ENCODE results near the gene TGFB1I1. TPM values are rescaled to one million over a fixed set of nuclear protein-coding genes. Genes with fewer than 3 reads are reported as not detected.

The TGFB1I1 gene
- total and polyA plus RNA-seq, 2 of the 13 experiments (the other 11 are each of a cell fraction or from before 2014, with no cell fraction given), result 0.80 to 2.9 TPM

DNA sequence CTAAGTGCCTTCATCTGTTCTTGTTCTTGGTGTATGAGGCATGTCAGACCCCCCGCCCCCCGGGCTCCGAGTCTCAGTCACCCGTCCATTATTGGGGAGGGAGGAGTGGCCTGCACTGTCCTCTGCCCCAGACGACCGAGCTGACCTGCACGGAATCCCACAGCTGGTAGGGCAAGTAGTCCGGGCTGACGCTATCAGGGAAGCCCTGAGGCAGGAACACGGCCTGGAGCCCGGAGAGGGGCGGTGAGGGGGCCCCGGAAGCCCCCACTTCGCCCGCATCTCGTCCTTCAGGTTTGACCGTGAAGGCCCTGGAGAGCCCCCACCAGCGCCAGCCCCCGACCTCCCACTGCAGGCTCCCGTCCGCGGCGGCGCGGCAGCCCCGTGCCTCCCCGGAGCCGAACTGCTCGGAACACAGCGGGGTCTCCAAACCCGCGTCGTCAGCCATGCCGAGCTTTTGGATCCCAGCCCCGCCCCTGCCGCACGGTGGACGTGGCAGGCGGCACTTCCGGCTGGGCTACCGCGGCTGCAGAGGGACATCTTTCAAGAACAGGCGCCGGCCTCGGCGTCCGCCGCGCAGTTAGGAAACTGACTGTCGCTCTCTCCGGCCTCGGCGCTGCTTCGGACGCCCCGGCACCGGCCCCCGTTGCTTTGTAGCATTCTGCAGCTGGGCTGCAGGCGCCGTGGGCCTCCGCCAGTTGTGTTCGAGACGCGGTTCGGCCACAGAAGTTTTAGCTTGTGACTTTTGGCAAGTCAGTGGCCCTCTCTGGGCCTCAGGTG is 36.2 kb downstream of the TGFB1I1 start, which contains the start of gene RUSF1 (continued):
- TF ChIP-seq, protein P1, sequence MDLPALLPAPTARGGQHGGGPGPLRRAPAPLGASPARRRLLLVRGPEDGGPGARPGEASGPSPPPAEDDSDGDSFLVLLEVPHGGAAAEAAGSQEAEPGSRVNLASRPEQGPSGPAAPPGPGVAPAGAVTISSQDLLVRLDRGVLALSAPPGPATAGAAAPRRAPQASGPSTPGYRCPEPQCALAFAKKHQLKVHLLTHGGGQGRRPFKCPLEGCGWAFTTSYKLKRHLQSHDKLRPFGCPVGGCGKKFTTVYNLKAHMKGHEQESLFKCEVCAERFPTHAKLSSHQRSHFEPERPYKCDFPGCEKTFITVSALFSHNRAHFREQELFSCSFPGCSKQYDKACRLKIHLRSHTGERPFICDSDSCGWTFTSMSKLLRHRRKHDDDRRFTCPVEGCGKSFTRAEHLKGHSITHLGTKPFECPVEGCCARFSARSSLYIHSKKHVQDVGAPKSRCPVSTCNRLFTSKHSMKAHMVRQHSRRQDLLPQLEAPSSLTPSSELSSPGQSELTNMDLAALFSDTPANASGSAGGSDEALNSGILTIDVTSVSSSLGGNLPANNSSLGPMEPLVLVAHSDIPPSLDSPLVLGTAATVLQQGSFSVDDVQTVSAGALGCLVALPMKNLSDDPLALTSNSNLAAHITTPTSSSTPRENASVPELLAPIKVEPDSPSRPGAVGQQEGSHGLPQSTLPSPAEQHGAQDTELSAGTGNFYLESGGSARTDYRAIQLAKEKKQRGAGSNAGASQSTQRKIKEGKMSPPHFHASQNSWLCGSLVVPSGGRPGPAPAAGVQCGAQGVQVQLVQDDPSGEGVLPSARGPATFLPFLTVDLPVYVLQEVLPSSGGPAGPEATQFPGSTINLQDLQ (CRISPR knock-in tag; IDR thresholded peaks at IDR 0.05), result peak; percentile 51
- peak; percentile 99 for TF ChIP-seq ZFX (CRISPR knock-in tag; IDR thresholded peaks at IDR 0.05; ENCODE audit: low read depth)
- peak; percentile 76 for TF ChIP-seq KAT7 (CRISPR knock-in tag; IDR thresholded peaks at IDR 0.05; ENCODE audit: borderline replicate concordance)
- TF ChIP-seq, protein P2, sequence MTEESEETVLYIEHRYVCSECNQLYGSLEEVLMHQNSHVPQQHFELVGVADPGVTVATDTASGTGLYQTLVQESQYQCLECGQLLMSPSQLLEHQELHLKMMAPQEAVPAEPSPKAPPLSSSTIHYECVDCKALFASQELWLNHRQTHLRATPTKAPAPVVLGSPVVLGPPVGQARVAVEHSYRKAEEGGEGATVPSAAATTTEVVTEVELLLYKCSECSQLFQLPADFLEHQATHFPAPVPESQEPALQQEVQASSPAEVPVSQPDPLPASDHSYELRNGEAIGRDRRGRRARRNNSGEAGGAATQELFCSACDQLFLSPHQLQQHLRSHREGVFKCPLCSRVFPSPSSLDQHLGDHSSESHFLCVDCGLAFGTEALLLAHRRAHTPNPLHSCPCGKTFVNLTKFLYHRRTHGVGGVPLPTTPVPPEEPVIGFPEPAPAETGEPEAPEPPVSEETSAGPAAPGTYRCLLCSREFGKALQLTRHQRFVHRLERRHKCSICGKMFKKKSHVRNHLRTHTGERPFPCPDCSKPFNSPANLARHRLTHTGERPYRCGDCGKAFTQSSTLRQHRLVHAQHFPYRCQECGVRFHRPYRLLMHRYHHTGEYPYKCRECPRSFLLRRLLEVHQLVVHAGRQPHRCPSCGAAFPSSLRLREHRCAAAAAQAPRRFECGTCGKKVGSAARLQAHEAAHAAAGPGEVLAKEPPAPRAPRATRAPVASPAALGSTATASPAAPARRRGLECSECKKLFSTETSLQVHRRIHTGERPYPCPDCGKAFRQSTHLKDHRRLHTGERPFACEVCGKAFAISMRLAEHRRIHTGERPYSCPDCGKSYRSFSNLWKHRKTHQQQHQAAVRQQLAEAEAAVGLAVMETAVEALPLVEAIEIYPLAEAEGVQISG (CRISPR knock-in tag; IDR thresholded peaks at IDR 0.05), result peak; percentile 96
- no peak for TF ChIP-seq ZNF207 (IDR thresholded peaks at IDR 0.05; ENCODE audit: borderline replicate concordance)
- peak; percentile 96 for TF ChIP-seq POGK (CRISPR knock-in tag; conservative IDR thresholded peaks at IDR 0.05)
- TF ChIP-seq AKAP8 (CRISPR knock-in tag; IDR thresholded peaks at IDR 0.05), result peak; percentile 92
- TF ChIP-seq, protein P3, sequence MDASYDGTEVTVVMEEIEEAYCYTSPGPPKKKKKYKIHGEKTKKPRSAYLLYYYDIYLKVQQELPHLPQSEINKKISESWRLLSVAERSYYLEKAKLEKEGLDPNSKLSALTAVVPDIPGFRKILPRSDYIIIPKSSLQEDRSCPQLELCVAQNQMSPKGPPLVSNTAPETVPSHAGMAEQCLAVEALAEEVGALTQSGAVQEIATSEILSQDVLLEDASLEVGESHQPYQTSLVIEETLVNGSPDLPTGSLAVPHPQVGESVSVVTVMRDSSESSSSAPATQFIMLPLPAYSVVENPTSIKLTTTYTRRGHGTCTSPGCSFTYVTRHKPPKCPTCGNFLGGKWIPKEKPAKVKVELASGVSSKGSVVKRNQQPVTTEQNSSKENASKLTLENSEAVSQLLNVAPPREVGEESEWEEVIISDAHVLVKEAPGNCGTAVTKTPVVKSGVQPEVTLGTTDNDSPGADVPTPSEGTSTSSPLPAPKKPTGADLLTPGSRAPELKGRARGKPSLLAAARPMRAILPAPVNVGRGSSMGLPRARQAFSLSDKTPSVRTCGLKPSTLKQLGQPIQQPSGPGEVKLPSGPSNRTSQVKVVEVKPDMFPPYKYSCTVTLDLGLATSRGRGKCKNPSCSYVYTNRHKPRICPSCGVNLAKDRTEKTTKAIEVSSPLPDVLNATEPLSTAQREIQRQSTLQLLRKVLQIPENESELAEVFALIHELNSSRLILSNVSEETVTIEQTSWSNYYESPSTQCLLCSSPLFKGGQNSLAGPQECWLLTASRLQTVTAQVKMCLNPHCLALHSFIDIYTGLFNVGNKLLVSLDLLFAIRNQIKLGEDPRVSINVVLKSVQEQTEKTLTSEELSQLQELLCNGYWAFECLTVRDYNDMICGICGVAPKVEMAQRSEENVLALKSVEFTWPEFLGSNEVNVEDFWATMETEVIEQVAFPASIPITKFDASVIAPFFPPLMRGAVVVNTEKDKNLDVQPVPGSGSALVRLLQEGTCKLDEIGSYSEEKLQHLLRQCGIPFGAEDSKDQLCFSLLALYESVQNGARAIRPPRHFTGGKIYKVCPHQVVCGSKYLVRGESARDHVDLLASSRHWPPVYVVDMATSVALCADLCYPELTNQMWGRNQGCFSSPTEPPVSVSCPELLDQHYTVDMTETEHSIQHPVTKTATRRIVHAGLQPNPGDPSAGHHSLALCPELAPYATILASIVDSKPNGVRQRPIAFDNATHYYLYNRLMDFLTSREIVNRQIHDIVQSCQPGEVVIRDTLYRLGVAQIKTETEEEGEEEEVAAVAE (CRISPR knock-in tag; IDR thresholded peaks at IDR 0.05; ENCODE audit: borderline replicate concordance), result peak; percentile 73; the same call in 1 of the 2 replicates
- TF ChIP-seq ATAD3A (CRISPR knock-in tag; IDR thresholded peaks at IDR 0.05), result no peak; the same call in 1 of the 2 replicates
- no peak for TF ChIP-seq ZKSCAN1 (IDR thresholded peaks at IDR 0.05; ENCODE audit: low read length)
- TF ChIP-seq ZNF75D (CRISPR knock-in tag; IDR thresholded peaks at IDR 0.05; ENCODE audit: borderline replicate concordance), result no peak
- no peak; the same call in 1 of the 2 replicates for TF ChIP-seq ZNF296 (CRISPR knock-in tag; conservative IDR thresholded peaks at IDR 0.05)
- peak; percentile 48; the same call in 1 of the 2 replicates for TF ChIP-seq ZNF337 (CRISPR knock-in tag; IDR thresholded peaks at IDR 0.05; ENCODE audit: borderline replicate concordance, low read depth)
- TF ChIP-seq POLR2AphosphoS2 (IDR thresholded peaks at IDR 0.05; ENCODE audit: low read depth, low read length), result 0 out of 2 replicates have a peak, but pooled peaks have one; percentile 48
- TF ChIP-seq ZNF256 (CRISPR knock-in tag; conservative IDR thresholded peaks at IDR 0.05), result no peak
